Esophagus squamous epithelium (tissue), 5 donors: ENCODE results near the gene LIF. TPM values are rescaled to one million over a fixed set of nuclear protein-coding genes. Genes with fewer than 3 reads are reported as not detected.

Experiments
- DNase-seq: peaks from one replicate; lab custom pipeline; 2025; lab: John Stamatoyannopoulos, UW
- H3K27ac ChIP-seq, 4 donors: fragments of 200-600 bp; sonication (generic); one replicate each; pipeline ENCODE4 v1.5.1; 2016 to 2019; ENCODE audit warnings: mild to moderate bottlenecking in 1 of 4
- H3K27me3 ChIP-seq, 4 donors: fragments of 200-600 bp; sonication (generic); 1 replicate in 3 of 4; 2 replicates in 1 of 4; pipeline versions ENCODE4 v1.5.1 to v1.6.0; 2017 to 2021; ENCODE audit warnings: antibody characterized with exemption in 1 of 4
- H3K36me3 ChIP-seq, 3 donors: fragments of 200-600 bp; sonication (generic); one replicate each; pipeline ENCODE4 v1.5.1; 2016 to 2019
- H3K4me1 ChIP-seq, 3 donors: fragments of 200-600 bp; sonication (generic); one replicate each; pipeline ENCODE4 v1.5.1; 2017 to 2019
- H3K4me3 ChIP-seq, 4 donors: fragments of 200-600 bp; sonication (generic); 1 replicate in 3 of 4; 2 replicates in 1 of 4; pipeline ENCODE4 v1.5.1; 2016 to 2019; ENCODE audit warnings: mild to moderate bottlenecking in 2 of 4, moderate library complexity in 1 of 4
- H3K9me3 ChIP-seq, 3 donors: fragments of 200-600 bp; sonication (generic); one replicate each; pipeline ENCODE4 v1.5.1; 2016 to 2019
- POLR2A ChIP-seq, 4 donors: fragments of 450-650 bp; IDR thresholded peaks; one replicate each; pipeline ENCODE4 v1.6.1; 2017; ENCODE audit warnings: antibody characterized with exemption in 4 of 4, mild to moderate bottlenecking in 4 of 4, moderate library complexity in 3 of 4
- WGBS, 2 donors: methylation state at CpG; one replicate each; pipeline ENCODE4 v1.1.5; 2018; 5-methylcytosine and 5-hydroxymethylcytosine counted together
- intact Hi-C: fragments of 100-400 bp; cut with DNase I; formaldehyde crosslinking; loops from one replicate; pipeline ENCODE4 v1.15.0; 2022
- total RNA-seq, 4 donors: library from RNA; depleted of rRNA; stranded (reverse); fragments of >200 nt; gene quantifications; one replicate each; pipeline ENCODE4 v1.1.0, GENCODE V29; 2016
- TF ChIP-seq, protein P1 (sequence below), 6 experiments: fragments of 450-650 bp in 4 of 6; fragments of 200-600 bp in 2 of 6; sonication (generic) in 2 of 6; IDR thresholded peaks; one replicate each; pipeline ENCODE4 v1.5.1; 2016 to 2019; ENCODE audit warnings: antibody characterized with exemption in 6 of 6, mild to moderate bottlenecking in 4 of 6, moderate library complexity in 4 of 6
- donor health status: DM: yes; HTN: yes; CAD: no.

Gene LIF
- total RNA-seq, 4 donors from 2014 or later = 0.08 to 0.76 (median 0.10) TPM

DNA sequence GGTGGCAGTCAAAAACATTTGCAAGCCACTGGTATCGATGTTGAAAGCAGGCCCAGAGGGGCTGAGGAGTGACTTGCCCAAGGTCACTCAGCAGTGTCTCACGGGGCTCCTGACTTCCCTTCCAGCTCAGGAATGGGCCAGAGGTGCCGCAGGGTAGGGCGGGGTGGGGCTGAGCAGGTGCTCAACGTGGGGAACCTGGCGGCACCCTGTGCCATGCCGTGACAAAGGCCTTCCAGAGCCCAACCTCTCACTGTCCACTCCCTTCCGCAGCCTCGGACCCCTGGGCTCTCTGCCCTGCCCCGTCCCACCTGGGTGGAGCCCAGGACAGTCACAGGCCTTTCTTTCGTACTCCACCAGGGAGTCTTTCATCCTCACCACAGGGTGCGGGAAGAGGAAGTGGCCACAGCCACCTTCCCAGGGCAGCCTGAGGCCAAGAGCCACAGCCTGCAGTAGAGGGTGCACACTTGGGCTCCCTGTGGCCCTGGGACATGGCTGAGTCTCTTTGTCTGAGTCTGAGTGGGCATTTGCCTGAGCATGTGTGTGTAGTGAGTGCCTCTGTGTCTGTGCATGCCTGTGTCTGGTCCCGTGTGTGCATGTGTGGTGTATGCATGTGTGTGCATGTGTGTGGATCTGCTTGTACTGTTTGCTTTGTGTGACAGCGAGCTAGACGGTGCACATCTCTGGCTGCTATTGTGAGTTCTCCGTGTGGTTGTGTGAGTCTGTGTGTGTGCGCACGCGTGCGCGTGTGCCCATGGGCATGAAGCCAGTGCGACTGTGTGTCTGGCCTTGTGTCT lies 6.0 kb upstream of the LIF start:
- intact Hi-C loops = loop anchor here (5.0 kb wide), 1 partner anchor 140 kb away; no protein-coding TSS in a partner anchor
- Histone ChIP-seq H3K4me3 (peak overlapping the region in 1 of 4 donors; percentile 8), H3K27me3 (peaks cover 0 to 22% (median 0%) of the 10 kb centered on the region in 4 donors), H3K36me3 (no peaks in the 10 kb centered on the region), H3K9me3 (no peaks in the 10 kb centered on the region), H3K27ac (peak overlapping the region; percentile 28 to 72 (median 48)), H3K4me1 (peaks cover 24 to 75% (median 26%) of the 10 kb centered on the region in 3 donors)
- no peak for DNase-seq
- TF ChIP-seq POLR2A (IDR thresholded peaks at IDR 0.05) = no peak
- TF ChIP-seq, protein P1, sequence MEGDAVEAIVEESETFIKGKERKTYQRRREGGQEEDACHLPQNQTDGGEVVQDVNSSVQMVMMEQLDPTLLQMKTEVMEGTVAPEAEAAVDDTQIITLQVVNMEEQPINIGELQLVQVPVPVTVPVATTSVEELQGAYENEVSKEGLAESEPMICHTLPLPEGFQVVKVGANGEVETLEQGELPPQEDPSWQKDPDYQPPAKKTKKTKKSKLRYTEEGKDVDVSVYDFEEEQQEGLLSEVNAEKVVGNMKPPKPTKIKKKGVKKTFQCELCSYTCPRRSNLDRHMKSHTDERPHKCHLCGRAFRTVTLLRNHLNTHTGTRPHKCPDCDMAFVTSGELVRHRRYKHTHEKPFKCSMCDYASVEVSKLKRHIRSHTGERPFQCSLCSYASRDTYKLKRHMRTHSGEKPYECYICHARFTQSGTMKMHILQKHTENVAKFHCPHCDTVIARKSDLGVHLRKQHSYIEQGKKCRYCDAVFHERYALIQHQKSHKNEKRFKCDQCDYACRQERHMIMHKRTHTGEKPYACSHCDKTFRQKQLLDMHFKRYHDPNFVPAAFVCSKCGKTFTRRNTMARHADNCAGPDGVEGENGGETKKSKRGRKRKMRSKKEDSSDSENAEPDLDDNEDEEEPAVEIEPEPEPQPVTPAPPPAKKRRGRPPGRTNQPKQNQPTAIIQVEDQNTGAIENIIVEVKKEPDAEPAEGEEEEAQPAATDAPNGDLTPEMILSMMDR (IDR thresholded peaks at IDR 0.05) = no peak
- WGBS, 2 donors = 15 to 54% methylated on average over 6 to 13 of the region's 22 CpGs

DNA sequence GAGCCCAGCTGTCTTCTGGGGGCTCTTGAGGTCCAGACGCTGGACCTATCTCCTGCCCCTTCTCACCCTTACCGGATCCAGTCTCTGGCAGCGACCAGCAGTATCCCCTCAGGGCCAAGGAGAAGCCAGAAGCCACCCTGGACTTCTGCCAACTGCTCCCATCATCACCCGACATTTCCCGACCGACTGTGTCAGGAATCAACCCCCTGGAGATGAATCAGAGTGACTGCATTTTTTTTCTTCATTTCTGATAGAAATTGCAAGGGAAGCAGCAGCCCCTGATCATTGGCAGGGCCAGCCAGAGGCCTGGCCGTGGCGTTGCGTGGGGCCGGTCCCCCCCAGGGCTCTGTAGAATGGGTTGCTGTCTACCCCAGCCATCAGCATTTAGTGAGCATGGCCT lies 5.2 kb upstream of the LIF start:
- H3K9me3 ChIP-seq = no peaks in the 10 kb centered on the region
- no peak for DNase-seq
- TF ChIP-seq, protein P1 (IDR thresholded peaks at IDR 0.05) = no peak
- TF ChIP-seq POLR2A (IDR thresholded peaks at IDR 0.05) = no peak
- peaks cover 31 to 83% (median 31%) of the 10 kb centered on the region in 3 donors for H3K4me1 ChIP-seq
- intact Hi-C loops = loop anchor here (5.0 kb wide), 1 partner anchor 139 kb away; no protein-coding TSS in a partner anchor
- H3K4me3 ChIP-seq = no peak overlapping the region
- 36 to 45% methylated on average over 9 to 10 of the region's 10 CpGs for WGBS, 2 donors
- H3K36me3 ChIP-seq = no peaks in the 10 kb centered on the region
- peaks cover 0 to 31% (median 0%) of the 10 kb centered on the region in 4 donors for H3K27me3 ChIP-seq
- peak overlapping the region in 1 of 4 donors; percentile 68 for H3K27ac ChIP-seq

GRCh38 chr22:30250661-30251267 lies 4.2 kb upstream of the LIF start:
- DNase-seq = no peak
- Histone ChIP-seq H3K4me3 (no peak overlapping the region), H3K9me3 (no peaks in the 10 kb centered on the region), H3K4me1 (peaks cover 31 to 83% (median 36%) of the 10 kb centered on the region in 3 donors), H3K36me3 (no peaks in the 10 kb centered on the region), H3K27me3 (peaks cover 0 to 41% (median 0%) of the 10 kb centered on the region in 4 donors), H3K27ac (no peak overlapping the region)
- TF ChIP-seq POLR2A (IDR thresholded peaks at IDR 0.05) = no peak
- TF ChIP-seq, protein P1 (IDR thresholded peaks at IDR 0.05) = no peak
- intact Hi-C loops = loop anchor here (5.0 kb wide), 1 partner anchor 138 kb away; no protein-coding TSS in a partner anchor
- 56 to 100% methylated on average over 1 to 3 of the region's 12 CpGs for WGBS, 2 donors

DNA sequence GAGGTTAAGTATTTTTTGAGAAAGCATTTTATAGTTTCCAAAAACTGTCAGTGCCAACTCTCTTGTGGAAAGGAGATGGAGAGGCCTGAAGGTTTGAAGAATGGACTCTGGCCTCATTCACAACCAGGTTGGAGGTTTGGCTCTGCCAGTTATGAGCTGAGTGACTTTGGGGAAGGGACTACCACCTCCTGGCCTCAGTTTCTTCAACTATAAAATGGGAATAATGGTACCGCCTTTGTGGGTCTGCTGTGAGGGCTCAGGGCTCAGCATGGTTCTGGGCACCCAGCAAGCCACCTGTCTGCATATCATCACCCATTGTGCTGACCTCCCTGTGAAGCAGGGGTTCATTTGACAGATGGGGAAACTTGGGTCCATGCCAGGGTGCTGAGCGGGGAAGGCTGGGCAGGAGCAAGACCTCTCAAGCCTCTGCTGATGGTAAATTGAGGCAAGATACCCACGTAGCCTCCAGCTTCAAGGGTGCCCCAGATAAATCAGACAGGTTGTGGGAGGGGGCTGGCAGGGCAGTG lies 3.5 kb upstream of the LIF start:
- Histone ChIP-seq H3K4me1 (peaks cover 32 to 88% (median 40%) of the 10 kb centered on the region in 3 donors), H3K36me3 (no peaks in the 10 kb centered on the region), H3K9me3 (no peaks in the 10 kb centered on the region), H3K27me3 (peaks cover 0 to 47% (median 0%) of the 10 kb centered on the region in 4 donors), H3K4me3 (no peak overlapping the region), H3K27ac (no peak overlapping the region)
- 100% methylated on average over 1 of the region's 3 CpGs; no CpG with 5 or more reads in 1 of the 2 donors for WGBS, 2 donors
- intact Hi-C loops = loop anchor here (5.0 kb wide), 1 partner anchor 138 kb away; no protein-coding TSS in a partner anchor
- DNase-seq = no peak
- TF ChIP-seq, protein P1 (IDR thresholded peaks at IDR 0.05) = no peak
- TF ChIP-seq POLR2A (IDR thresholded peaks at IDR 0.05) = no peak
